HL-60 (cell line): ENCODE data around the gene PRKCE.
"Not testable (repeated sequence)": the region's sequence is repeated elsewhere in the genome, so short reads cannot be mapped to it uniquely, and the experiment has no call there.

ENCODE experiments used
- DNase-seq, 2 experiments: peaks; one replicate each; pipeline ENCODE4 v3.0.0-alpha.2; 2010 to 2020; ENCODE audit warnings: low read depth in 1 of 2, low spot score in 1 of 2
- H3K27ac ChIP-seq: fragments of 250-450 bp; sonication (Bioruptor Pico); replicated peaks from 2 replicates; pipeline ENCODE4 v1.5.1; 2020; ENCODE audit warnings: mild to moderate bottlenecking, moderate library complexity
- H3K27me3 ChIP-seq: fragments of 250-450 bp; sonication (Bioruptor Pico); 2 replicates; pipeline ENCODE4 v1.5.1; 2021; ENCODE audit warnings: mild to moderate bottlenecking, moderate library complexity; ENCODE audit not compliant: insufficient read depth, poor library complexity, severe bottlenecking
- H3K4me3 ChIP-seq: replicated peaks from 2 replicates; pipeline ENCODE4 v1.5.1; 2011; ENCODE audit warnings: mild to moderate bottlenecking, control low read depth, low read length; ENCODE audit not compliant: insufficient read depth
- GABPA ChIP-seq: IDR thresholded peaks from 2 replicates; pipeline ENCODE4 v1.6.1; 2012; ENCODE audit warnings: low read depth
- POLR2AphosphoS5 ChIP-seq: IDR thresholded peaks from 2 replicates; pipeline ENCODE4 v1.6.1; 2012; ENCODE audit warnings: low read depth
- SPI1 ChIP-seq: IDR thresholded peaks from 2 replicates; pipeline ENCODE4 v1.6.1; 2012; ENCODE audit warnings: low read depth, mild to moderate bottlenecking, borderline replicate concordance
- TF ChIP-seq, protein P1 (sequence below): IDR thresholded peaks from 2 replicates; pipeline ENCODE4 v1.6.1; 2012; ENCODE audit warnings: low read depth; ENCODE audit not compliant: insufficient replicate concordance
- TF ChIP-seq, protein P2 (sequence below): IDR thresholded peaks from one replicate; pipeline ENCODE4 v1.5.1; 2011; ENCODE audit warnings: low read length, control low read depth, inconsistent platforms; ENCODE audit not compliant: insufficient read depth

Gene PRKCE

DNA sequence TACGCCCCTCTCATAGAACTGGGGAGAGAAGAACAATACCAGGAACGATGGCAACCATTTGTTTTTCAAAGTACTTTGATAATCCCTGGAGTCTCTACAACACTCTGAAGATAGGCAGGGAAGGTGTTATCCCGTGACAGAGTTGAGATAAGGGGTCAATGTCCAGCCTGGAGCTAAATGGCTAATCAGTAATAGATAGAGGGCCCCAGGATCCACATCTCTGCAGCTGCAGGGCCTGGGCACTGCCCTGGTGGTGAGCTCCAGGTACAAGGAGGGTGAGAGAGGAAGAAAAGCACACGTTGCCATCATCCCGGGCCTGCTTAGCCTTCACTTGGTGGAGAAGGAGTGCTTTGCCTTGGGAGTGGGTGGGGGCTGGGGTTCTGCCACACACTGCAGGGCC lies 260.6 kb downstream of the PRKCE start:
- Histone ChIP-seq H3K4me3 (no peak overlapping the region), H3K27ac (no peak overlapping the region), H3K27me3 (no peaks in the 10 kb centered on the region)
- TF ChIP-seq, protein P1, sequence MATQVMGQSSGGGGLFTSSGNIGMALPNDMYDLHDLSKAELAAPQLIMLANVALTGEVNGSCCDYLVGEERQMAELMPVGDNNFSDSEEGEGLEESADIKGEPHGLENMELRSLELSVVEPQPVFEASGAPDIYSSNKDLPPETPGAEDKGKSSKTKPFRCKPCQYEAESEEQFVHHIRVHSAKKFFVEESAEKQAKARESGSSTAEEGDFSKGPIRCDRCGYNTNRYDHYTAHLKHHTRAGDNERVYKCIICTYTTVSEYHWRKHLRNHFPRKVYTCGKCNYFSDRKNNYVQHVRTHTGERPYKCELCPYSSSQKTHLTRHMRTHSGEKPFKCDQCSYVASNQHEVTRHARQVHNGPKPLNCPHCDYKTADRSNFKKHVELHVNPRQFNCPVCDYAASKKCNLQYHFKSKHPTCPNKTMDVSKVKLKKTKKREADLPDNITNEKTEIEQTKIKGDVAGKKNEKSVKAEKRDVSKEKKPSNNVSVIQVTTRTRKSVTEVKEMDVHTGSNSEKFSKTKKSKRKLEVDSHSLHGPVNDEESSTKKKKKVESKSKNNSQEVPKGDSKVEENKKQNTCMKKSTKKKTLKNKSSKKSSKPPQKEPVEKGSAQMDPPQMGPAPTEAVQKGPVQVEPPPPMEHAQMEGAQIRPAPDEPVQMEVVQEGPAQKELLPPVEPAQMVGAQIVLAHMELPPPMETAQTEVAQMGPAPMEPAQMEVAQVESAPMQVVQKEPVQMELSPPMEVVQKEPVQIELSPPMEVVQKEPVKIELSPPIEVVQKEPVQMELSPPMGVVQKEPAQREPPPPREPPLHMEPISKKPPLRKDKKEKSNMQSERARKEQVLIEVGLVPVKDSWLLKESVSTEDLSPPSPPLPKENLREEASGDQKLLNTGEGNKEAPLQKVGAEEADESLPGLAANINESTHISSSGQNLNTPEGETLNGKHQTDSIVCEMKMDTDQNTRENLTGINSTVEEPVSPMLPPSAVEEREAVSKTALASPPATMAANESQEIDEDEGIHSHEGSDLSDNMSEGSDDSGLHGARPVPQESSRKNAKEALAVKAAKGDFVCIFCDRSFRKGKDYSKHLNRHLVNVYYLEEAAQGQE, result no peak
- TF ChIP-seq, protein P2, sequence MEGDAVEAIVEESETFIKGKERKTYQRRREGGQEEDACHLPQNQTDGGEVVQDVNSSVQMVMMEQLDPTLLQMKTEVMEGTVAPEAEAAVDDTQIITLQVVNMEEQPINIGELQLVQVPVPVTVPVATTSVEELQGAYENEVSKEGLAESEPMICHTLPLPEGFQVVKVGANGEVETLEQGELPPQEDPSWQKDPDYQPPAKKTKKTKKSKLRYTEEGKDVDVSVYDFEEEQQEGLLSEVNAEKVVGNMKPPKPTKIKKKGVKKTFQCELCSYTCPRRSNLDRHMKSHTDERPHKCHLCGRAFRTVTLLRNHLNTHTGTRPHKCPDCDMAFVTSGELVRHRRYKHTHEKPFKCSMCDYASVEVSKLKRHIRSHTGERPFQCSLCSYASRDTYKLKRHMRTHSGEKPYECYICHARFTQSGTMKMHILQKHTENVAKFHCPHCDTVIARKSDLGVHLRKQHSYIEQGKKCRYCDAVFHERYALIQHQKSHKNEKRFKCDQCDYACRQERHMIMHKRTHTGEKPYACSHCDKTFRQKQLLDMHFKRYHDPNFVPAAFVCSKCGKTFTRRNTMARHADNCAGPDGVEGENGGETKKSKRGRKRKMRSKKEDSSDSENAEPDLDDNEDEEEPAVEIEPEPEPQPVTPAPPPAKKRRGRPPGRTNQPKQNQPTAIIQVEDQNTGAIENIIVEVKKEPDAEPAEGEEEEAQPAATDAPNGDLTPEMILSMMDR, result no peak
- TF ChIP-seq SPI1 (no peak), POLR2AphosphoS5 (no peak), GABPA (no peak)
- DNase-seq, result no peak

DNA sequence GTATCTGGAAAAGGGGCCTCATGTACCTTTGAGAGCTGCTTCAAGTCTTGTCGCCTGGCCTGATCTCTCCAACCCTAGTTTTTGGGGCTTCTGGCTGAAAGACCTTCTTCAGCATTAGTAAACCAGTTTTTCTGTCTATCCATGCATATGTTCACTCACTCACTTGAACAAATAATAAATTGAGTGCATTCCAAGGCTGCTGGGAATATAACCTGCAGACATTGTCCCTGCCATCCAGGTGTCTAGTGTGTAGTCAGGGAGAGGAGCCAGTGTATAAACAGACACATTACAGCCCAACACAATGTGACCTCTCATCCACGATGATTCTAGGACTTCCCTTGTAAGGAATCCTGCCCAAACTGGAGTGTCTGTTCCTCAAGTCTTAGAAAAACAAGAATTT lies 262.1 kb downstream of the PRKCE start:
- Histone ChIP-seq H3K27me3 (no peaks in the 10 kb centered on the region), H3K27ac (no peak overlapping the region), H3K4me3 (no peak overlapping the region)
- TF ChIP-seq, protein P2, result no peak
- TF ChIP-seq GABPA (no peak), POLR2AphosphoS5 (no peak), SPI1 (no peak)
- TF ChIP-seq, protein P1, result no peak
- no peak for DNase-seq

DNA sequence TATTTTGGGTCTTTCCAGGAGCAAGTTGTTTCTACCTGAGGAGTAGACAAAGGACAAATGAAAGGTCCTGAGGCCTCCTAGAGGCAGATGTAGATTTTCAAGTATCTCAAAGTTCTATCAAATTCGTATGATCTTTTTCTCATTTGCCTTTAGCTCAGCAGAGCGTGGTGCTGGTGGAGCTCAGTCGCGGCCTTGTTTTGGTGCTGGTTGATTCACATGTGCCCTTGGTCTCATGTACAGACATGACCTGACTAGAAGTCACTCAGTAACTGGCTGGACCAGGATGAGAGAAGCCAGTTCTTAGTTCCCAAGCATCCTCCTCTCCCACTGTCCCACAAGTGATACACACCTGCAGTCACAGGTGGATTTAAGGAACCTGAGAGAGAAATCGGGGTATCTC lies 264.0 kb downstream of the PRKCE start:
- no peak for DNase-seq
- TF ChIP-seq GABPA, result no peak
- H3K27ac ChIP-seq, result no peak overlapping the region

DNA sequence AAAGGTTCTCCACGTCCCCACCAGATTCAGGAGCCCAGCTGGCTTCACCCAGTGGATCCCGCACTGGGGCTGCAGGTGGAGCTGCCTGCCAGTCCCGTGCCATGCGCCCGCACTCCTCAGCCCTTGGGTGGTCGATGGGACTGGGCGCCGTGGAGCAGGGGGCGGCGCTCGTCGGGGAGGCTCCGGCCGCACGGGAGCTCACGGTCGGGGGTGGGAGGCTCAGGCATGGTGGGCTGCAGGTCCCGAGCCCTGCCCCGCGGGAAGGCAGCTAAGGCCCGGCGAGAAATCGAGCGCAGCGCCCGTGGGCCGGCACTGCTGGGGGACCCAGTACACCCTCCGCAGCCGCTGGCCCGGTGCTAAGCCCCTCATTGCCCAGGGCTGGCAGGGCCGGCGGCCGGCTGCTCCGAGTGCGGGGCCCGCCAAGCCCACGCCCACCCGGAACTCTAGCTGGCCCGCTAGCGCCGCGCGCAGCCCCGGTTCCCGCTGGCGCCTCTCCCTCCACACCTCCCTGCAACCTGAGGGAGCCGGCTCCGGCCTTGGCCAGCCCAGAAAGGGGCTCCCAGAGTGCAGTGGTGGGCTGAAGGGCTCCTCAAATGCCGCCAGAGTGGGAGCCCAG lies 266.2 kb downstream of the PRKCE start:
- H3K27ac ChIP-seq, H3K4me3 ChIP-seq, DNase-seq, H3K27me3 ChIP-seq: not testable (repeated sequence)

More for the DNA sequence above, 264.0 kb downstream of the PRKCE start:
- Histone ChIP-seq H3K27me3 (no peaks in the 10 kb centered on the region), H3K4me3 (no peak overlapping the region)
